IMR-90 (cell line): ENCODE results near the gene DLX1. TPM values are rescaled to one million over a fixed set of nuclear protein-coding genes. Genes with fewer than 3 reads are reported as not detected.

Source experiments
- ATAC-seq: fragments of 200-7000 bp; cut with Tn5 transposase; 2 replicates; pipeline ENCODE4 v1.9.1; 2020; ENCODE audit warnings: low read depth, mild to moderate bottlenecking, moderate library complexity
- BruUV-seq: library from RNA; stranded (reverse); fragments of 400-500 nt; replicated peaks from 2 replicates; lab custom pipeline; 2021; lab: Mats Ljungman, UMichigan
- CTCF ChIA-PET: fragments of 300-600 bp; formaldehyde crosslinking; extraction: SDS; loops from one replicate; lab custom pipeline; 2021; ENCODE audit warnings: antibody characterized with exemption; lab: Yijun Ruan, JAX
- POLR2A ChIA-PET: fragments of 300-600 bp; sonication (Branson Sonifier 250); formaldehyde crosslinking; loops from one replicate; lab custom pipeline; 2022; ENCODE audit warnings: antibody characterized with exemption; ENCODE audit not compliant: unreplicated experiment; lab: Charles Lee
- DNase-seq: peaks from one replicate; pipeline ENCODE4 v3.0.0; 2013
- H2AFZ ChIP-seq: replicated peaks from 2 replicates; pipeline ENCODE3; 2013; ENCODE audit warnings: low read length, mild to moderate bottlenecking; ENCODE audit not compliant: poor library complexity
- H2AK5ac ChIP-seq: 2 replicates; pipeline ENCODE4 v1.6.1; 2013; ENCODE audit warnings: low read depth, low read length, inconsistent platforms
- H2AK9ac ChIP-seq: replicated peaks from 2 replicates; pipeline ENCODE3; 2013; ENCODE audit warnings: mild to moderate bottlenecking, low read depth, low read length, moderate library complexity; ENCODE audit not compliant: poor library complexity
- H2BK120ac ChIP-seq: 2 replicates; pipeline ENCODE4 v1.6.1; 2013; ENCODE audit warnings: low read depth, low read length, inconsistent platforms
- H2BK15ac ChIP-seq: 3 replicates; pipeline ENCODE4 v1.6.1; 2013; ENCODE audit warnings: low read depth, low read length, inconsistent platforms
- H2BK20ac ChIP-seq: 2 replicates; pipeline ENCODE4 v1.6.1; 2013; ENCODE audit warnings: low read depth, mild to moderate bottlenecking, inconsistent platforms, low read length, moderate library complexity
- H2BK5ac ChIP-seq: 2 replicates; pipeline ENCODE4 v1.6.1; 2013; ENCODE audit warnings: mild to moderate bottlenecking, low read depth, low read length, inconsistent platforms; ENCODE audit not compliant: poor library complexity, severe bottlenecking
- H3K14ac ChIP-seq: replicated peaks from 2 replicates; pipeline ENCODE4 v1.6.1; 2013; ENCODE audit warnings: low read depth, low read length, inconsistent platforms
- H3K18ac ChIP-seq: 2 replicates; pipeline ENCODE4 v1.6.1; 2013; ENCODE audit warnings: low read depth, low read length, control low read depth
- H3K23ac ChIP-seq: 2 replicates; pipeline ENCODE4 v1.6.1; 2013; ENCODE audit warnings: low read depth, low read length, inconsistent platforms
- H3K27ac ChIP-seq: 2 replicates; pipeline ENCODE4 v1.5.1; 2013; ENCODE audit warnings: mild to moderate bottlenecking, control low read depth, low read length; ENCODE audit not compliant: insufficient read depth
- H3K27me3 ChIP-seq: 2 replicates; pipeline ENCODE4 v1.6.1; 2013; ENCODE audit warnings: low read length; ENCODE audit not compliant: control insufficient read depth, insufficient read depth
- H3K36me3 ChIP-seq: 2 replicates; pipeline ENCODE4 v1.6.1; 2013; ENCODE audit warnings: low read length, mixed read lengths; ENCODE audit not compliant: control insufficient read depth, insufficient read depth
- H3K4ac ChIP-seq: 2 replicates; pipeline ENCODE4 v1.6.1; 2013; ENCODE audit warnings: low read depth, low read length, inconsistent platforms
- H3K4me1 ChIP-seq: 2 replicates; pipeline ENCODE4 v1.6.1; 2013; ENCODE audit warnings: low read length, mixed read lengths; ENCODE audit not compliant: control insufficient read depth, insufficient read depth
- H3K4me2 ChIP-seq: 2 replicates; pipeline ENCODE4 v1.6.1; 2013; ENCODE audit warnings: low read depth, mild to moderate bottlenecking, control low read depth, low read length, moderate library complexity
- H3K4me3 ChIP-seq: 2 replicates; pipeline ENCODE4 v1.5.1; 2013; ENCODE audit warnings: low read depth, mild to moderate bottlenecking, control low read depth, low read length, moderate library complexity; ENCODE audit not compliant: insufficient read depth
- H3K56ac ChIP-seq: 2 replicates; pipeline ENCODE4 v1.6.1; 2013; ENCODE audit warnings: low read length, inconsistent platforms; ENCODE audit not compliant: insufficient read depth; ENCODE audit errors: extremely low read depth
- H3K79me1 ChIP-seq, 2 experiments: 2 replicates each; pipeline ENCODE4 v1.6.1; 2013; ENCODE audit warnings: low read length in 2 of 2, inconsistent platforms in 1 of 2, low read depth in 1 of 2
- H3K9ac ChIP-seq: 2 replicates; pipeline ENCODE4 v1.6.1; 2013; ENCODE audit warnings: low read depth, low read length, control low read depth
- H3K9me1 ChIP-seq: 2 replicates; pipeline ENCODE4 v1.6.1; 2013; ENCODE audit warnings: low read length, inconsistent platforms; ENCODE audit not compliant: insufficient read depth
- H3K9me3 ChIP-seq: 2 replicates; pipeline ENCODE4 v1.6.1; 2013; ENCODE audit warnings: low read length; ENCODE audit not compliant: control insufficient read depth, insufficient read depth
- H4K20me1 ChIP-seq: 2 replicates; pipeline ENCODE4 v1.6.1; 2013; ENCODE audit warnings: low read length, inconsistent platforms; ENCODE audit not compliant: insufficient read depth
- H4K5ac ChIP-seq: 2 replicates; pipeline ENCODE4 v1.6.1; 2013; ENCODE audit warnings: mild to moderate bottlenecking, low read depth, low read length, control low read depth
- H4K8ac ChIP-seq, 2 experiments: 2 replicates each; pipeline ENCODE4 v1.6.1; 2013; ENCODE audit warnings: low read depth in 2 of 2, low read length in 2 of 2, control low read depth in 1 of 2, inconsistent platforms in 1 of 2
- H4K91ac ChIP-seq: 2 replicates; pipeline ENCODE4 v1.6.1; 2013; ENCODE audit warnings: low read depth, low read length, inconsistent platforms; ENCODE audit not compliant: insufficient read depth
- FOS ChIP-seq: fragments of 150-350 bp; IDR thresholded peaks from 2 replicates; pipeline ENCODE4 v1.6.1; 2016; ENCODE audit warnings: low read depth, low read length
- MAFK ChIP-seq: IDR thresholded peaks from 2 replicates; pipeline ENCODE4 v1.6.1; 2012; ENCODE audit warnings: low read depth, low read length, improper control_type of control experiment
- RAD21 ChIP-seq: IDR thresholded peaks from 2 replicates; pipeline ENCODE4 v1.6.1; 2012; ENCODE audit warnings: low read length, improper control_type of control experiment
- WGBS, 2 experiments: methylation state at CpG; one replicate each; pipeline versions ENCODE4 v1.1.5 to v1.1.7; 2013; ENCODE audit warnings: missing lambda C conversion rate in 2 of 2; ENCODE audit not compliant: insufficient read length in 1 of 2; ENCODE audit errors: extremely low coverage in 2 of 2; 5-methylcytosine and 5-hydroxymethylcytosine counted together
- dilution Hi-C: fragments of 300-500 bp; cut with HindIII; formaldehyde crosslinking; loops from one replicate; pipeline ENCODE4 v1.14.3; 2018; ENCODE audit warnings: low sequenced_read_pairs; ENCODE audit not compliant: unreplicated experiment
- in situ Hi-C: fragments of 300-500 bp; cut with MboI; formaldehyde crosslinking; loops from 3 replicates; pipeline ENCODE4 v1.14.3; 2019; ENCODE audit warnings: low sequenced_read_pairs, inconsistent platforms, mixed read lengths
- intact Hi-C: fragments of 100-400 bp; cut with micrococcal nuclease; formaldehyde crosslinking; loops from 2 replicates; pipeline ENCODE4 v1.10.0; 2022
- polyA plus RNA-seq, 3 experiments: library from polyadenylated mRNA; depleted of rRNA; stranded (reverse); fragments of >200 nt; gene quantifications; 2 replicates each; pipeline ENCODE4 v1.2.3, GENCODE V29; 2012; ENCODE audit warnings: low replicate concordance in 1 of 3
- total RNA-seq: library from RNA; depleted of rRNA; stranded (reverse); fragments of >200 nt; gene quantifications from 2 replicates; pipeline ENCODE4 v1.2.3, GENCODE V29; 2012

The DLX1 gene
- total and polyA plus RNA-seq, 2 of the 4 experiments (the other 2 are of a cell fraction): 0.36 to 2.2 TPM

DNA sequence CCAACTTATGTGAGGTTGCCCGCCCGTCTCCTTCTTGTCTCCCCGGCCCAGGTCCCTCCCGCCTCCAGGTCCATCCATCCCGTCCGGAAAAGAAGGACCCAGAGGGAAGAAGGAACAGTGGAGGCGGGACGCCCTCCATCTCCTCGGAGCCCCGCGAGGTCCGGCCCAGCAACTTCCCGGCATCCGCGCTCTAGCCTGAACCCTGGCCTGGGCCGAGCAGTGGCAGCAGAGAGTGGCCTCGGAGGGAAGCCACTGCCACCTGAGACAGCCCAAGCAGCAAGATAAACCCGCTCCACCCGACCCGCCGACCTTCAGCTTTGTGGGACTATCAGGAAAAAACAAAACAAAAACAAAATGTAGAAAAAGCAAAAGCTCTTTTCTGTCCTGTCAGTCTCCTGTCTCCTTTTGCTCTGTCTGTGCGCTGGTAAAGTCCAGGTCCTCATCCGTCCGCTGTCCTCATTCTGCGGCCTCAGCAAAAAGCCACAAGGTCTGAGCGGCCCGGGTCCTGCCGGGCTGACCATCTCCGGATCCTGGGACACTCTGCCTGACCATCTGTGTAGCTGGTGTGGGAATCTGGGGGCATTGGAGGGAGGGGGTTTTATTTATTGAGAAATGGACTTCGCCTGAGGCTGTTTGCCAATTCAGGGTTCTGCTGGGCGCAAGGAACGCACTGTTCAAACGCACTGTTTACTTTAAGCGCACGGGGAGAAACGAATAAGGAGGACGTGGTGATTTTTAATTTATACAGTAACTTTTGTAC lies 3.1 kb downstream of the DLX1 start:
- Histone ChIP-seq H3K4me3 (no peak overlapping the region), H3K9me1 (no peaks in the 10 kb centered on the region), H2AK9ac (no peak overlapping the region), H3K9ac (no peak overlapping the region), H3K4me1 (no peaks in the 10 kb centered on the region; the same call in 1 of the 2 replicates), H2BK15ac (no peak overlapping the region), H4K20me1 (peaks cover 8% of the 10 kb centered on the region; the same call in 1 of the 2 replicates), H2AK5ac (no peak overlapping the region), H3K36me3 (no peaks in the 10 kb centered on the region), H3K18ac (no peak overlapping the region), H3K14ac (no peak overlapping the region), H2BK120ac (no peak overlapping the region), H3K27ac (no peak overlapping the region), H3K4ac (no peak overlapping the region), H3K4me2 (no peak overlapping the region), H3K23ac (no peak overlapping the region), H4K8ac (no peak overlapping the region), H2AFZ (no peak overlapping the region), H2BK20ac (no peak overlapping the region), H3K27me3 (peaks cover 82% of the 10 kb centered on the region), H3K79me1 (no peaks in the 10 kb centered on the region), H4K91ac (no peak overlapping the region), H3K56ac (no peak overlapping the region), H4K5ac (no peak overlapping the region), H3K9me3 (peaks cover 5% of the 10 kb centered on the region; the same call in 1 of the 2 replicates), H2BK5ac (no peak overlapping the region)
- BruUV-seq: no TSS peak
- no peak for DNase-seq
- POLR2A ChIA-PET: no interaction called here
- WGBS, 2 experiments: 29% methylated on average over 20 of the region's 37 CpGs; no CpG with 5 or more reads in 1 of the 2 experiments
- no peak for ATAC-seq
- intact Hi-C loops: loop anchor here (5.0 kb wide), 1 partner anchor 91 kb away; the partner anchor contains the start of gene METAP1D
- in situ Hi-C loops: no loop called here
- dilution Hi-C loops: no loop called here
- CTCF ChIA-PET: no interaction called here
- TF ChIP-seq RAD21 (no peak), FOS (no peak), MAFK (peak; percentile 40; the same call in 1 of the 2 replicates)
